C4-2B (cell line): ENCODE data around the gene KIF1A.

Experiments
- CTCF ChIP-seq: fragments of 450-650 bp; conservative IDR thresholded peaks from 2 replicates; pipeline ENCODE4 v1.5.1; 2017; ENCODE audit warnings: mild to moderate bottlenecking
- ZFX ChIP-seq: fragments of 450-650 bp; IDR thresholded peaks from 2 replicates; pipeline ENCODE4 v1.6.1; 2017

- no peak for TF ChIP-seq CTCF
- no peak for TF ChIP-seq ZFX
Measured at GRCh38 chr2:240737958-240738357, 82.1 kb downstream of the KIF1A start.
